Karpas-422 (cell line): ENCODE measurements around the gene MARK3. TPM values are rescaled to one million over a fixed set of nuclear protein-coding genes. Genes with fewer than 3 reads are reported as not detected.

Experiments
- DNase-seq: peaks from one replicate; pipeline ENCODE4 v3.0.0-alpha.2; 2015
- H2AFZ ChIP-seq: fragments of 200-600 bp; sonication (generic); 2 replicates; pipeline ENCODE4 v1.6.1; 2014; ENCODE audit warnings: antibody characterized with exemption, low read length, mixed read lengths
- H3K27ac ChIP-seq: fragments of 200-600 bp; sonication (generic); 2 replicates; pipeline ENCODE4 v1.5.1; 2014; ENCODE audit warnings: mild to moderate bottlenecking, low read length, moderate library complexity
- H3K27me3 ChIP-seq: fragments of 200-600 bp; sonication (generic); 2 replicates; pipeline ENCODE4 v1.6.1; 2014; ENCODE audit warnings: low read length, mixed read lengths
- H3K36me3 ChIP-seq: fragments of 200-600 bp; sonication (generic); 2 replicates; pipeline ENCODE4 v1.6.1; 2014; ENCODE audit warnings: low read length, mixed read lengths; ENCODE audit not compliant: insufficient read depth
- H3K4me1 ChIP-seq: fragments of 200-600 bp; sonication (generic); 2 replicates; pipeline ENCODE4 v1.6.1; 2014; ENCODE audit warnings: mild to moderate bottlenecking, low read length, mixed read lengths
- H3K4me2 ChIP-seq: fragments of 200-600 bp; sonication (generic); 2 replicates; pipeline ENCODE4 v1.6.1; 2014; ENCODE audit warnings: low read length, low read depth, mild to moderate bottlenecking; ENCODE audit not compliant: poor library complexity, severe bottlenecking
- H3K4me3 ChIP-seq: fragments of 200-600 bp; sonication (generic); 2 replicates; pipeline ENCODE4 v1.5.1; 2014; ENCODE audit warnings: mild to moderate bottlenecking, antibody characterized with exemption, low read length, mixed read lengths
- H3K79me2 ChIP-seq: fragments of 200-600 bp; sonication (generic); 2 replicates; pipeline ENCODE4 v1.6.1; 2014; ENCODE audit warnings: mild to moderate bottlenecking, low read length, mixed read lengths
- H3K9ac ChIP-seq: fragments of 200-600 bp; sonication (generic); 2 replicates; pipeline ENCODE4 v1.6.0; 2014; ENCODE audit warnings: low read length
- H3K9me2 ChIP-seq: fragments of 200-600 bp; sonication (generic), shearing (Covaris generic); replicated peaks from 2 replicates; pipeline ENCODE4 v1.6.0; 2014; ENCODE audit warnings: mild to moderate bottlenecking, low read length, moderate library complexity; ENCODE audit not compliant: insufficient read depth
- H3K9me3 ChIP-seq: fragments of 300-700, 200-600 bp; sonication (generic); 2 replicates; pipeline ENCODE4 v1.6.1; 2014; ENCODE audit warnings: low read length, mixed read lengths
- H4K20me1 ChIP-seq: fragments of 200-600 bp; sonication (generic); 2 replicates; pipeline ENCODE4 v1.6.1; 2014; ENCODE audit warnings: mild to moderate bottlenecking, antibody characterized with exemption, low read length, low read depth; ENCODE audit not compliant: insufficient read depth
- total RNA-seq: library from RNA; depleted of rRNA; stranded (reverse); fragments of >200 nt; shearing (Covaris generic); gene quantifications from 2 replicates; pipeline ENCODE4 v1.2.3, GENCODE V29; 2014; ENCODE audit warnings: low replicate concordance

MARK3 gene
- total RNA-seq, 1 experiment from 2014 or later, result 113 TPM

DNA sequence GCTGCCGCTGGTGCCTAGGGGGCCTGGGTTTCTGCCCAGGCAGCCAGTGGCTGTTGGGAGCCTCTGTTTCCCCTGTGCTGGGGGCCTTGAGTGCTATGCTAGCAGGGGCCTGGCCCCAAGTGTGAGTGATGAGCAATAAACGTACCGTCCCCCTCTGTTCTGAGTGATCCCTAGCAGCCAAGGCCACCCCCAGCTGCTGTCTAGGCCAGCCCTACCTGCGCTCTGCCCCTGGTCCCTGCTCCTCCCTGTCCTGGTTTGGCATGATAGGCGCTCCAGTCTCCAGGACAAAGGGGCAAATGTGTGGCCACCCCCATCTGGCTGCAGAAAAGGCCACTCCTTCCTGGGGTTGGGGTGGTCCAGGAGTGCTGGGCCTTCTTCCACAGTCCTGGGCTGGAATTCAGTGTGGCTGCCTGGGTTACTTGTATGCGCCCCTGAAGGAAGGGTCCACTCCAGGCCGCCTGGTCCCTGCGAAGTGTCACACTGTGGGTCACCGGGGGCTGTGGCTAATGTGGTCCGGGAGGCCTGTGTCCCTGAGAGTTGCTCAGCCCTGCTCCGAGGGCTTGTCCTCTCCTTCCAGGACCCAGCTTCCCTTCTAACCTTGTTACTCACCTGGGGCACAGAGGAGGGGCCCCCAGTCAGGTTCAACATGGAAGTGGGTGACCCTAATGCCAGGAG lies 150.8 kb downstream of the MARK3 start:
- H3K4me3 ChIP-seq, result no peak overlapping the region
- no peak overlapping the region for H2AFZ ChIP-seq
- no peak overlapping the region for H3K4me2 ChIP-seq
- no peaks in the 10 kb centered on the region for H3K9me2 ChIP-seq
- no peak for DNase-seq
- H3K79me2 ChIP-seq, result peaks cover 7% of the 10 kb centered on the region
- H4K20me1 ChIP-seq, result peaks cover 14% of the 10 kb centered on the region; the same call in 1 of the 2 replicates
- no peak overlapping the region for H3K27ac ChIP-seq
- H3K36me3 ChIP-seq, result no peaks in the 10 kb centered on the region
- no peaks in the 10 kb centered on the region for H3K9me3 ChIP-seq
- H3K4me1 ChIP-seq, result no peaks in the 10 kb centered on the region
- no peaks in the 10 kb centered on the region for H3K27me3 ChIP-seq
- H3K9ac ChIP-seq, result no peak overlapping the region

DNA sequence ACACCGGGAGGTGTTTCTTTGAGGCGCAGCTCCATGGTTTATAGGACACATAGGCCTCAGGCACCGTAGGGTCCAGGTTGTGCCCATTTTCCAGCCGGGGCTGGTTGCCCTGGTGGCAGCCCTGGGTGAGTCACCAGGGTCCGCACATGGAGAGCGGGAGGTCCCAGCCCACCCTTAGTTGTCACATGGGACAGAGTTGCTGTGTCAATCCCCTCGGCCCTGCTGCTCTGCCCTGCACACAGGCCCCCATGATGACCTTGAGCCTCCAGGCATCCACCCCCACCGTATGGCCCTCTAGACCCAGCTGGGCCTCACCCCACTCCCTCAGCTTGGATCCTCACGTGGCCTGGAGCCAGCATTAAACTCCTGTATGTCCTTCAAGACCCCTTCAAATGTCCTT lies 151.5 kb downstream of the MARK3 start:
- no peaks in the 10 kb centered on the region for H3K4me1 ChIP-seq
- H4K20me1 ChIP-seq, result peaks cover 16% of the 10 kb centered on the region; the same call in 1 of the 2 replicates
- H3K27me3 ChIP-seq, result no peaks in the 10 kb centered on the region
- 0 out of 2 replicates have a peak, but pooled peaks cover under 1% of the 10 kb centered on the region for H3K79me2 ChIP-seq
- no peaks in the 10 kb centered on the region for H3K36me3 ChIP-seq
- no peak overlapping the region for H3K9ac ChIP-seq
- no peak overlapping the region for H2AFZ ChIP-seq
- H3K9me2 ChIP-seq, result no peaks in the 10 kb centered on the region
- no peak overlapping the region for H3K27ac ChIP-seq
- DNase-seq, result no peak
- no peak overlapping the region for H3K4me2 ChIP-seq
- no peaks in the 10 kb centered on the region for H3K9me3 ChIP-seq
- H3K4me3 ChIP-seq, result no peak overlapping the region

DNA sequence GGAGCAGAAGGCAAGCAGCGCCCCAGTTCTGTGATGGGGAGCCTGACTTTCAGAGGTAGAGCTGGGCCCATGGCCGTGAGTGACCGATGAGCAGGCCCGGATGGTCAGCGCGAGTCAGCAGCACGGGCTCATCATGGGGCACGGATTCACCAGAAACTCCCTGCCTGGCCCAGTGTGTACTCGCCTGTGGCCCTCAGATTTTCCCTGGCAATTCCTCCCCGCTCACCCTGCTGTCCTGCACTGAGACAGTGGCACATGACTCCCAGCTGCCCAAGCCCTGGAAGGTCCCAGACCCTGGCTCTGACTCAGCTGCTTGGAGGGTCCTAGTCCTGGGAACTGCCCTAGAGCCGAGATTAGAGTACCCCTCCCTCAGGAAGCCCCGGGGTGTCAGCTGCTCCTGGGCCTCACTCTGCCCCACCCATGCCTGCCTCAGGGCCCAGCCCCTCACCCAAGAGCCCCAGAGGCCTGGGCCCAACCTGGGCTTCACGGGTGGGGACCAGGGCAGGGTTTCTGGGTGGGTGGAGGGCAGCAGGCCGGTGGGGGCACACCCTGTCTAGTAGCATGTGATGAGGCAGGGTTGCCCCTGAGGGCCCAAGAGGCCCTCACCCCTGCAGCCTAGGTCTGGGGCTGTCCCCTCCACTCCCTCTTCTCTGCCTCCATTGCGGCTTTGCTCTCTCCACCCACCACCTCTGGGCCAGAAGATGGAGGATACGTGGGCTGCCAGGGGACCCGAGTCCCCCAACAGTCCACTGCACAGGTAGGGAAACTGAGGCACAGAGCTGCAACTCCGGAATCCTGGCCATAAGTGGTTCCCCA lies 152.2 kb downstream of the MARK3 start:
- Histone ChIP-seq H3K27ac (no peak overlapping the region), H4K20me1 (peaks cover 23% of the 10 kb centered on the region; the same call in 1 of the 2 replicates), H3K36me3 (no peaks in the 10 kb centered on the region), H3K9me3 (no peaks in the 10 kb centered on the region), H3K79me2 (no peaks in the 10 kb centered on the region), H3K4me3 (no peak overlapping the region), H3K4me1 (peaks cover 2% of the 10 kb centered on the region), H3K9me2 (no peaks in the 10 kb centered on the region), H3K27me3 (no peaks in the 10 kb centered on the region), H3K9ac (no peak overlapping the region), H3K4me2 (no peak overlapping the region), H2AFZ (no peak overlapping the region)
- DNase-seq, result peak; percentile 52

DNA sequence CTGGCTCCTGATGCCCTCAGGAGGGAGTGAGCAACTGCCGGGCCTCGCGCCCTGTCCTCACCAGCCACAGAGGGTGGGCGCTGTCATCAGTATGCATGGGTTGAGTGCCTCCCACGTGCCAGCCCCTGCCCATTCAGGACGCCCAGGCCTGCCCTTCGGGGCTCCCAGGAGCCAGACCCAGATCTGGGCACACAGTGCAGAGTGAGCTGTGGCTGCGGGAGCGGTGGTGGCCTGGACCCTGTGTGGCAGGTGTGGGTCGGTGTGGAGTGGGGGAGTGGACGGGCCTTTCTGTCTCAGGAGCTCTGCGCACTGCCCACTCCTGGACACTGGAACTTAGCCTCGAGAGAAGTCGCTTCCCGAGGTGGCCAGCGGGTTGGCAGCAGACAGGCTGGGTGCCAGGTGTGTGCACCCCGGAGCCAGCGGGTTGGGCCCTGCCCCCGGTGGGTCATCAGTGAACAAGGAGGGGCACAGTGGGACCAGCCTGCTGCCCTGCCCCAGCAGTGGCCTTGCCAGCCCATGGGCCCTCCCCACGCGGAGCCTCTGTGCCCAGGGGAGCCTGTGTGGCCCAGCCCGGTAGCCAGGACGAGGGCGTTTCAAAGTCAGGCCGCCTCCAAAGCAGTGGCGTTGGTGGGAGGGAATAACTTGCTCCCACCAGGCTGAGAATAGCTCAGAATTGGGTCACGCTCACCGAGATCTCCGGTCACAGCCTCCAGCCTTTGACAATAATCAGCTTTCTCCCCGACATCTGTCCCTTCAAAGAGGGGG lies 153.3 kb downstream of the MARK3 start:
- H4K20me1 ChIP-seq, result peaks cover 30% of the 10 kb centered on the region; the same call in 1 of the 2 replicates
- no peaks in the 10 kb centered on the region for H3K79me2 ChIP-seq
- no peak overlapping the region for H2AFZ ChIP-seq
- peaks cover 10% of the 10 kb centered on the region for H3K4me1 ChIP-seq
- no peak overlapping the region for H3K4me3 ChIP-seq
- H3K9me2 ChIP-seq, result no peaks in the 10 kb centered on the region
- no peak overlapping the region for H3K27ac ChIP-seq
- no peaks in the 10 kb centered on the region for H3K9me3 ChIP-seq
- peak; percentile 49 for DNase-seq
- H3K36me3 ChIP-seq, result no peaks in the 10 kb centered on the region
- H3K9ac ChIP-seq, result no peak overlapping the region
- no peaks in the 10 kb centered on the region for H3K27me3 ChIP-seq
- H3K4me2 ChIP-seq, result no peak overlapping the region

DNA sequence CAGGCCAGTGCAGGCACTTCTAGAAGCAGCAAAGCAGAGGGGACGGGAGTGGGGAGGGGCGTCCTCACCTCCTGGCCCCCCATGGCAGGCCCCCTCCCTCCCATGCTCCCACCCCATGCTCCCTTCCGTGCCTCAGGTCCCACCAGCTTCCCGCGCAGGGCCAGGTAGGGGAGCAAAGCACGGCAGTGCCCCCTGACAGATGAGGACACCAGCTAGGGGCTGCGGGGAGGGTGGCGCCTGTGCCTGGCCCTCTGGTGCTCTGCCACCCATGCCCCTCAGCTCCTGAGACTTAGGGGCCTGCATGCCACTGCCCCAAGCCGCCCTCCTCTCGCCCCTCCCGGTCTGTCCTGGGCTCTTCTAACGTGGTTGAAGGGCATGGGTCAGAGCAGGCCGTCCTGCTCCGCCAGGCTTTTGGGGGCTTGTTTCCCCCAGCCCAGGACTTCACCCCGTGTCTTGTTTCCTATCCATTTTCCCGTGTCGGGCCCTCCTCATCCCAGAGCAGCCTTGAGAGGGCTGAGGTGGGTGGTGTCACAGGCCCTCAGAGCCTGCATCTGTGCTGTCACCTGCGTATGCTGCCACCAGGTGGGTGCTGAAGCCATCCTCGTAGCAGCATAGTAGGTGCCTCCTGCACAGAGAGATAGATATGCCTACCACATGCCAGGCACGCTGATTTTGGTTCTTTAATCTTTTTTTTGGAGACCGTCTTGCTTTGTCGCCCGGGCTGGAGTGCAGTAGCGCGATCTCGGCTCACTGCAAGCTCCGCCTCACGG lies 154.0 kb downstream of the MARK3 start:
- DNase-seq, result peak; percentile 80
- Histone ChIP-seq H3K9me3 (no peaks in the 10 kb centered on the region), H3K4me3 (no peak overlapping the region), H2AFZ (no peak overlapping the region), H3K9ac (no peak overlapping the region), H3K4me1 (peaks cover 10% of the 10 kb centered on the region), H3K79me2 (no peaks in the 10 kb centered on the region), H4K20me1 (peaks cover 30% of the 10 kb centered on the region; the same call in 1 of the 2 replicates), H3K27me3 (no peaks in the 10 kb centered on the region), H3K9me2 (no peaks in the 10 kb centered on the region), H3K36me3 (no peaks in the 10 kb centered on the region), H3K27ac (no peak overlapping the region), H3K4me2 (no peak overlapping the region)

DNA sequence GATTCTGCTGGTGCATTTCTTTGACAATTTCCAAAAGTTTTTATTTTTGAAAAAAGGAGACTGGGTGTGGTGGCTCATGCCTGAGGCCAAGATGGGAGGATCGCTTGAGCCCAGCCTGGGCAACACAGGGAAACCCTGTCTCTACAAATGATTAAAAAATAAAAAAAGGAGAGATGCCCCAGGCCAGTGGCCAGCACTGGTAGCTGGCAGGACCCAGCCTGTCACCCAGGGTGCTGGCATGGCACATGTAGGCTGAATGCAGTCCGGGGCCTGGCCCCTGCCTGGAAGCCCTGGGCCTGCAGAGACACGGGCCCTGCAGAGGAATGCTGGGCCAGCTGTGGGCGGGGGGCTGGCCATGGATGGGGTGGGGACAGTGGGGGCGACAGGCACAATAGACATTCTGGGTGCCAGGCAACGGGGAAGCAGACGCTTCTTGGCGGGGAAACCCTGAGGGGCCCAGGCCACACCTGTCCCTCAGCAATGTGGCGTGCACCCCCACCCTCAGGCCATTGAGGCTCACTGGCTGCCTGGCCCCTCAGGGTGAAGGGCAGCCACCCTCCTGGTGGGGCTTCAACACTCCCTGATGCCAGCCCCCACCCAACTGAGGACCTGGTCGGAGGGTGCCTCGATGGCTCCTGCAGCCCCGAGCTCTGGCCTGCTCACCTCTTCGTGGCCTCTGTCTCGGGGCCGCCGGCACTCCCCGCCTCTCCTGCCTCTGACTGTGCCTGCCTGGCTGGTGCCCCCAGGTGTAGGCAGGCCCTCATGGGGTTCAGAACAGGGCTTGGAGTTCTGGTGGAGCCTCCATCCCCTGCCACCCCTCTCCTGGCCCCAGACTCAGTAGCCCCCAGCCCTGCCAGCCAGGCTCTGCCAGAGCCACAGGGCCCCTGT lies 155.8 kb downstream of the MARK3 start:
- Histone ChIP-seq H3K27ac (no peak overlapping the region), H3K4me1 (peaks cover 10% of the 10 kb centered on the region), H3K9me2 (no peaks in the 10 kb centered on the region), H3K27me3 (no peaks in the 10 kb centered on the region), H3K79me2 (no peaks in the 10 kb centered on the region), H3K9ac (no peak overlapping the region), H2AFZ (no peak overlapping the region), H4K20me1 (peaks cover 35% of the 10 kb centered on the region; the same call in 1 of the 2 replicates), H3K36me3 (no peaks in the 10 kb centered on the region), H3K9me3 (no peaks in the 10 kb centered on the region), H3K4me2 (no peak overlapping the region), H3K4me3 (no peak overlapping the region)
- DNase-seq, result no peak
